Endothelial cell of umbilical vein (primary cell): ENCODE data around the gene MPZL2. TPM values are rescaled to one million over a fixed set of nuclear protein-coding genes. Genes with fewer than 3 reads are reported as not detected.

Experiments used
- BruUV-seq: library from RNA; stranded (reverse); fragments of 400-500 nt; replicated peaks from 2 replicates; lab custom pipeline; 2021; lab: Mats Ljungman, UMichigan
- CTCF ChIA-PET: fragments of 300-600, 350-600 bp; sonication (Branson Sonifier 250); formaldehyde crosslinking; loops from one replicate; lab custom pipeline; 2021; ENCODE audit warnings: antibody characterized with exemption, inconsistent platforms; lab: Charles Lee
- POLR2A ChIA-PET: fragments of 300-600, 350-600 bp; sonication (Branson Sonifier 250); formaldehyde crosslinking; loops from one replicate; lab custom pipeline; 2021; ENCODE audit warnings: antibody characterized with exemption, inconsistent platforms; lab: Charles Lee
- DNase-seq: peaks from one replicate; pipeline ENCODE4 v3.0.0-alpha.2; 2011; ENCODE audit warnings: low read depth, low spot score
- FAIRE-seq: peaks from 2 replicates; lab custom pipeline; 2011; peaks lifted over from hg19 to GRCh38; lab: Jason Lieb, UNC
- H2AFZ ChIP-seq: 2 replicates; pipeline ENCODE4 v1.6.0; 2012; ENCODE audit warnings: low read depth, low read length, control low read depth, inconsistent platforms
- H3K27ac ChIP-seq: 2 replicates; pipeline ENCODE4 v1.5.1; 2011; ENCODE audit warnings: low read depth, mild to moderate bottlenecking, control low read depth, low read length, moderate library complexity; ENCODE audit not compliant: insufficient read depth
- H3K27me3 ChIP-seq, 2 experiments: 2 replicates each; pipeline versions ENCODE4 v1.6.0 to v1.6.1; 2011; ENCODE audit warnings: low read length in 2 of 2, mixed read lengths in 1 of 2; ENCODE audit not compliant: control insufficient read depth in 2 of 2, insufficient read depth in 2 of 2
- H3K36me3 ChIP-seq, 2 experiments: 2 replicates in 1 of 2; 3 replicates in 1 of 2; pipeline ENCODE4 v1.5.1; 2011; ENCODE audit warnings: low read length in 2 of 2, mild to moderate bottlenecking in 1 of 2, moderate library complexity in 1 of 2; ENCODE audit not compliant: control insufficient read depth in 2 of 2, insufficient read depth in 2 of 2; ENCODE audit errors: extremely low read depth in 1 of 2
- H3K4me1 ChIP-seq: 3 replicates; pipeline ENCODE4 v1.5.1; 2011; ENCODE audit warnings: mild to moderate bottlenecking, low read length; ENCODE audit not compliant: control insufficient read depth, insufficient read depth; ENCODE audit errors: extremely low read depth
- H3K4me2 ChIP-seq: 2 replicates; pipeline ENCODE4 v1.6.1; 2011; ENCODE audit warnings: low read length, control low read depth, mixed read lengths; ENCODE audit not compliant: insufficient read depth
- H3K4me3 ChIP-seq, 3 experiments: fragments of 200-600 bp in 1 of 3; sonication (generic), shearing (Covaris generic) in 1 of 3; replicated peaks in 1 of 3; 2 replicates each; pipeline ENCODE4 v1.5.1; 2011 to 2016; ENCODE audit warnings: control low read depth in 3 of 3, low read length in 3 of 3, mild to moderate bottlenecking in 2 of 3, inconsistent platforms in 1 of 3, low read depth in 1 of 3, moderate library complexity in 1 of 3; ENCODE audit not compliant: insufficient read depth in 1 of 3
- H3K79me2 ChIP-seq: 2 replicates; pipeline ENCODE4 v1.6.0; 2012; ENCODE audit warnings: low read length, inconsistent platforms; ENCODE audit not compliant: control insufficient read depth, insufficient read depth
- H3K9ac ChIP-seq: replicated peaks from 2 replicates; pipeline ENCODE3; 2011; ENCODE audit warnings: low read length, control low read depth; ENCODE audit not compliant: insufficient read depth; ENCODE audit errors: extremely low read depth
- H3K9me1 ChIP-seq: replicated peaks from 3 replicates; pipeline ENCODE4 v1.6.0; 2011; ENCODE audit warnings: mild to moderate bottlenecking, low read length; ENCODE audit not compliant: control insufficient read depth, insufficient read depth; ENCODE audit errors: extremely low read depth
- H3K9me3 ChIP-seq: replicated peaks from 2 replicates; pipeline ENCODE4 v1.5.1; 2012; ENCODE audit warnings: low read length, inconsistent platforms; ENCODE audit not compliant: control insufficient read depth, insufficient read depth
- H4K20me1 ChIP-seq: replicated peaks from 2 replicates; pipeline ENCODE3; 2011; ENCODE audit warnings: mild to moderate bottlenecking, low read length; ENCODE audit not compliant: control insufficient read depth, insufficient read depth; ENCODE audit errors: extremely low read depth
- EZH2 ChIP-seq: IDR thresholded peaks from 2 replicates; pipeline ENCODE4 v1.6.1; 2012; ENCODE audit warnings: borderline replicate concordance, low read depth, mild to moderate bottlenecking, moderate library complexity, low read length, inconsistent platforms; ENCODE audit not compliant: severe bottlenecking
- FOS ChIP-seq: IDR thresholded peaks from 2 replicates; pipeline ENCODE4 v1.6.1; 2011; ENCODE audit warnings: mild to moderate bottlenecking, low read length, moderate library complexity, borderline replicate concordance; ENCODE audit not compliant: insufficient read depth
- GATA2 ChIP-seq: IDR thresholded peaks from 2 replicates; pipeline ENCODE4 v1.7.0; 2011; ENCODE audit warnings: low read depth, mild to moderate bottlenecking, moderate library complexity, mixed read lengths, low read length; ENCODE audit not compliant: insufficient read length, insufficient read depth
- JUN ChIP-seq: IDR thresholded peaks from 2 replicates; pipeline ENCODE4 v1.6.1; 2011; ENCODE audit warnings: borderline replicate concordance, low read depth; ENCODE audit not compliant: insufficient read length, insufficient read depth
- MYC ChIP-seq: IDR thresholded peaks from one replicate; pipeline ENCODE4 v1.6.1; 2011; ENCODE audit warnings: mild to moderate bottlenecking, low read depth, low read length
- POLR2A ChIP-seq: IDR thresholded peaks from 2 replicates; pipeline ENCODE4 v1.6.1; 2012; ENCODE audit warnings: low read depth, mild to moderate bottlenecking, control low read depth, low read length
- POLR2AphosphoS5 ChIP-seq: IDR thresholded peaks from 2 replicates; pipeline ENCODE4 v1.6.1; 2012; ENCODE audit warnings: low read depth, mild to moderate bottlenecking, control low read depth, low read length, moderate library complexity; ENCODE audit not compliant: insufficient read depth
- dilution Hi-C: fragments of 300-500 bp; cut with MboI; formaldehyde crosslinking; loops from one replicate; pipeline ENCODE4 v1.15.0; 2019; ENCODE audit warnings: low sequenced_read_pairs; ENCODE audit not compliant: extremely low pct_ligation_motif_present
- intact Hi-C: fragments of 100-400 bp; cut with micrococcal nuclease; formaldehyde crosslinking; loops from one replicate; pipeline ENCODE4 v1.10.0; 2022
- polyA plus RNA-seq, 4 experiments: library from polyadenylated mRNA; depleted of rRNA in 3 of 4; stranded (reverse) in 3 of 4; unstranded in 1 of 4; fragments of >200 nt; gene quantifications; 2 replicates each; pipeline versions ENCODE4 v1.2.1 to v1.2.3, GENCODE V29; 2011 to 2012; ENCODE audit warnings: missing spikeins in 1 of 4
- total RNA-seq: library from RNA; stranded (reverse); gene quantifications from 2 replicates; pipeline ENCODE4 v1.2.3, GENCODE V29; 2021
- TF ChIP-seq, protein P1 (sequence below), 2 donors: IDR thresholded peaks; 1 replicate in 1 of 2; 2 replicates in 1 of 2; pipeline ENCODE4 v1.5.1; 2011; ENCODE audit warnings: low read length in 2 of 2, mild to moderate bottlenecking in 2 of 2, moderate library complexity in 2 of 2, control low read depth in 1 of 2, inconsistent platforms in 1 of 2, low read depth in 1 of 2; ENCODE audit not compliant: insufficient read depth in 1 of 2; ENCODE audit errors: extremely low read depth in 1 of 2
- TF ChIP-seq, protein P2 (sequence below): IDR thresholded peaks from 2 replicates; pipeline ENCODE4 v1.6.1; 2011; ENCODE audit not compliant: insufficient read depth, insufficient read length

Gene MPZL2
- total and polyA plus RNA-seq, 2 donors (not counting 3 experiments of a cell fraction or from before 2014, with no cell fraction given), result 21.0 to 49.5 TPM

DNA sequence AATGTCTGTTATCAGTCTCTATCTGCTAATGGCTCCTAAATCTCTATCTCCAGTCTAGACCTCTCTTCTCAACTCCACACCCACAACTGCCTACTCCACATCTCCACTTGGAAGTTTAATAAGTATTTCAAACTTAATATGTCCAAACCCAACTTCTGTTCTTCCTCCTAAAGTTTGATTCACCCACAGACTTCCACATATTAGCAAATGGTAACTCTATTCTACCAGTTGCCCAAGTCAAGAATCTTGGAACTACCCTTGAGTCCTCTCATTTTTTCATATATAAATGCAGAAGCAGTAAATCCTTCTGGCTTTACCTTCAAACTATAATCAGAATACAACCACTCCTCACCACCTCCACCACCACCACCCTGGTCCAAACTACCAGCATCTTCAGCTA is 32.6 kb downstream of the MPZL2 start:
- peaks cover 27% of the 10 kb centered on the region for H3K4me1 ChIP-seq
- H3K36me3 ChIP-seq, result peaks cover 0 to 1% of the 10 kb centered on the region in 2 experiments
- H3K27ac ChIP-seq, result no peak overlapping the region
- ChIA-PET CTCF (interaction anchor here (1.5 kb wide), 1 partner anchor 35 kb away, joined by 4 read pairs; no protein-coding TSS in a partner anchor), POLR2A (no interaction called here)
- intact Hi-C loops, result no loop called here
- TF ChIP-seq, protein P1, sequence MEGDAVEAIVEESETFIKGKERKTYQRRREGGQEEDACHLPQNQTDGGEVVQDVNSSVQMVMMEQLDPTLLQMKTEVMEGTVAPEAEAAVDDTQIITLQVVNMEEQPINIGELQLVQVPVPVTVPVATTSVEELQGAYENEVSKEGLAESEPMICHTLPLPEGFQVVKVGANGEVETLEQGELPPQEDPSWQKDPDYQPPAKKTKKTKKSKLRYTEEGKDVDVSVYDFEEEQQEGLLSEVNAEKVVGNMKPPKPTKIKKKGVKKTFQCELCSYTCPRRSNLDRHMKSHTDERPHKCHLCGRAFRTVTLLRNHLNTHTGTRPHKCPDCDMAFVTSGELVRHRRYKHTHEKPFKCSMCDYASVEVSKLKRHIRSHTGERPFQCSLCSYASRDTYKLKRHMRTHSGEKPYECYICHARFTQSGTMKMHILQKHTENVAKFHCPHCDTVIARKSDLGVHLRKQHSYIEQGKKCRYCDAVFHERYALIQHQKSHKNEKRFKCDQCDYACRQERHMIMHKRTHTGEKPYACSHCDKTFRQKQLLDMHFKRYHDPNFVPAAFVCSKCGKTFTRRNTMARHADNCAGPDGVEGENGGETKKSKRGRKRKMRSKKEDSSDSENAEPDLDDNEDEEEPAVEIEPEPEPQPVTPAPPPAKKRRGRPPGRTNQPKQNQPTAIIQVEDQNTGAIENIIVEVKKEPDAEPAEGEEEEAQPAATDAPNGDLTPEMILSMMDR (IDR thresholded peaks at IDR 0.05; ENCODE audit: extremely low read depth in 1 of 2, insufficient read depth in 1 of 2, low read depth in 1 of 2, low read length in 2 of 2), result no peak
- TF ChIP-seq GATA2, result no peak
- no peak for TF ChIP-seq POLR2A
- TF ChIP-seq EZH2, result no peak
- TF ChIP-seq POLR2AphosphoS5, result no peak
- TF ChIP-seq, protein P2, sequence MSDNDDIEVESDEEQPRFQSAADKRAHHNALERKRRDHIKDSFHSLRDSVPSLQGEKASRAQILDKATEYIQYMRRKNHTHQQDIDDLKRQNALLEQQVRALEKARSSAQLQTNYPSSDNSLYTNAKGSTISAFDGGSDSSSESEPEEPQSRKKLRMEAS, result no peak
- TF ChIP-seq JUN, result no peak
- TF ChIP-seq FOS, result no peak
- TF ChIP-seq MYC, result no peak
- no peaks in the 10 kb centered on the region for H4K20me1 ChIP-seq
- no TSS peak for BruUV-seq
- H3K79me2 ChIP-seq, result no peaks in the 10 kb centered on the region
- no peaks in the 10 kb centered on the region for H3K9me3 ChIP-seq
- no peaks in the 10 kb centered on the region for H3K9me1 ChIP-seq
- H3K4me3 ChIP-seq, result no peak overlapping the region
- dilution Hi-C loops, result no loop called here
- H3K9ac ChIP-seq, result no peak overlapping the region
- DNase-seq (no peak), FAIRE-seq (no peak)
- H3K27me3 ChIP-seq, result no peaks in the 10 kb centered on the region
- no peak overlapping the region for H2AFZ ChIP-seq
- no peak overlapping the region for H3K4me2 ChIP-seq
